ENCODE data around the gene HPCA.
A peak's percentile ranks its signal among the peaks of the same experiment; 100 is the strongest.

HPCA gene

GRCh38 chr1:32871364-32872191, 14.7 kb upstream of the HPCA start:
- DNase-seq: peak in 1 of 2 experiments; percentile 26

GRCh38 chr1:32872192-32872460, 14.2 kb upstream of the HPCA start:
- DNase-seq: peak in 1 of 2 experiments; percentile 22

- peak in 1 of 2 experiments; percentile 11 for DNase-seq
These were observed 12.8 kb upstream of the HPCA start for GRCh38 chr1:32873484-32873883.

DNA sequence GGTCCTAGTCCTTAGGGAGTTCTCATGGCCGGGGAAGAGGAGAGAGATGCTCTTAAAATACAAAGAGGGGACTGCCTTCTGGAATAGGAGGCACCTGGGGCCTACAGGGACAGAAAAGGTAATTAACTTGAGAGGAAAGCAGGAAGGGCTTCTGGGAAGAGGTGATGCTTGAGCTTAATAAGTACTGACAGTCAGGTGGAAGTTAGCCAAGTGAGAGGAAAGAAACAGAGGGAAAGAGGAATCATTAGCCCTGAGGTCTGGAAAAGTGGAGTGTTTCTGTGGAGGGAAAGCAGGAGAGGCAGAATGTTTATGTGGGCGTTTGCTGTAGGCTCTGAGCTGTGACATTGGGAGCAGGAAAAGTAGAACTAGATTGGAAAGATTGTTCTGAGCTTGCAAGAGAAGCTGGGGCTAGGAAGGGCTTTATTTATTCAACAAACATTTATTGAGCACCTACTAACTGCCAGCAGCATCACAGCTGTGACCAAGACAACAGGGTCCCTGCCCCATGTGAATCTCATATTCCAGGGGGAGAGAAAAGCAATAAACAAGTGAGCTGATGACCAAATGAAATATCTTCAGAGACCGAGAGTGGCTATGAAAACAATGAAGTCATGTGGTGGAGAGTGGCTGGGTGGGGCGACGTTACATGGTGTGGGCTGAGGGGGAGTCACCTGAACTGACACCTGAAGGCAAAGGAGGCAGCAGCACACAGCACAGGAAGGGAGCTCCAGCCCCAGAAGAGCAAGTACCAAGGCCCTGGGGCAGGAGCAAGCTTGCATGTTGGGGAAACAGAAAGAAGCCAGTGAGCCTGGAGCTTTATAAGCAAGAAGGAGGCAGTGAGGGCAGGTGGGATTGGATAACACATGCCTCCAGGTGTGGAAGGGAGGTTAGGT, 11.2 kb upstream of the HPCA start:
- DNase-seq: no peak

- DNase-seq: peak; percentile 81 to 84
These were observed 9.7 kb upstream of the HPCA start for GRCh38 chr1:32876341-32877210.

- DNase-seq: no peak
These were observed 8.8 kb upstream of the HPCA start for GRCh38 chr1:32877211-32878110.

GRCh38 chr1:32878183-32878582, 8.1 kb upstream of the HPCA start:
- no peak for DNase-seq

DNA sequence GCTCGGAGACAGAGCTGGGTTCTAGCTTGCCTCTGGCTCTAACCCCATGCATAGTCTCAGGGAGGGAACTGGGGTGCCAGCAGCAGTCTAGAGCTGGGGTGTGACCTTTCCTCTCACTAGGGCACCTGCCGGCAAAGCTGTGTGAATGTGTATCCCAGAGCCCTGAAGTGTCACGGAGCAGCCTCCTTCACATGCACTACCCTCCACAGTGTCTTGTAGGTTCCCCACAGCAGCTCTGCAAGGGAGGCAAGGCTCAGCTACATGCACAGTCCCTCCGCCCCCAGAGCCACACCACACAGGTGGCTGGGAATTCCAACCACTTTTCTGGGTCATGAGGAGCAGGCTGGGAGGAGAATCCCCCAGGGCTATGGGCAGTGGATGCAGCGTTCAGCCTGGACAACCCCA, 7.7 kb upstream of the HPCA start:
- DNase-seq: no peak

- DNase-seq: no peak
These were observed 5.0 kb upstream of the HPCA start for GRCh38 chr1:32881291-32881690.

DNA sequence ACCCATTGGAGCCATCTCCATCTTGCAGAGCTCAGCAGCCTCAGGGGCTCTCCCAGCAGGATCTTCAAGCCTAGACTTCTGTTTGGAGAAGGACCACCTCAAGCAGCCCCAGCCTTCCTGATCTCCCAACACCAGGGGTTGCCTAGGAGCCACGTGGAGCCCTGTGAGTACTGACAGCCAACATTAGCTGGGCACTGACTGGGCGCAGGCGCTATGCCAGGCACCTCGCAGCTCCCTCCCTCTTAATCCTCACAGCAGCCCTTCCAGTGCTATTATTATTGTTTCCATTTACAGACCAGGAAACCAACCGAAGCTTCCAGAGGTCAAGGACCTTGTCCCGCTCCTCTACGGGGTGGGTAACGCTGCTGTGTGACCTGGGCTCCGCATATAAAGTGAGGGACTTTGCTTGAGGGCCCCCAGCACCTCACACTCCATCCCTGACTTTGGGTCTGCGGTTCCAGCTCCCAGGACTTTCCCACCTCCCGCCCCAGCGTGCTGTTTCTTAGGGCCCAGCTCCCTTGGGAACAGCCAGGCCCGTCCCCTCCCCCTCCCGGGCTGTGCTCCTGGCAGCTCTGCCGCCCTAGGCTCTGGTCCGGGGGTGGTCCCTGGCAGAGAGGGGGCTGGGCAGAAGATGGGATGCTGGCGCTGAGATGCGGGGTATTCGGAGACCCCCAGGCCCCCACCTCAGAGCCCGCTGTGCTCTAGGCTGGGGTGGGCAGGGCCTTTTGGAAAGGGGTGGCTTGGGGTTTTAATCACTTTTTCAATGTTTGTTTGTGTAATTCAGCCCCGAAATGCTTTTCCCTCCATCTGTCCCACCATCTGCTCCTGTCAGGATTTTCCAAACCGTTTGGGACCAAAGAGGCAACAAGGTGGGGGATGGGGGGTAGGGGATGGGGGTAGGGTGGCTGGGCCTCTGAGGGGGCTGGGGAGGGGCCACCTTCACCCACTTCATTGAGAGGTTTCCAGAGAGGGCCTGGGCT, 4.1 kb upstream of the HPCA start:
- no peak for DNase-seq

DNA sequence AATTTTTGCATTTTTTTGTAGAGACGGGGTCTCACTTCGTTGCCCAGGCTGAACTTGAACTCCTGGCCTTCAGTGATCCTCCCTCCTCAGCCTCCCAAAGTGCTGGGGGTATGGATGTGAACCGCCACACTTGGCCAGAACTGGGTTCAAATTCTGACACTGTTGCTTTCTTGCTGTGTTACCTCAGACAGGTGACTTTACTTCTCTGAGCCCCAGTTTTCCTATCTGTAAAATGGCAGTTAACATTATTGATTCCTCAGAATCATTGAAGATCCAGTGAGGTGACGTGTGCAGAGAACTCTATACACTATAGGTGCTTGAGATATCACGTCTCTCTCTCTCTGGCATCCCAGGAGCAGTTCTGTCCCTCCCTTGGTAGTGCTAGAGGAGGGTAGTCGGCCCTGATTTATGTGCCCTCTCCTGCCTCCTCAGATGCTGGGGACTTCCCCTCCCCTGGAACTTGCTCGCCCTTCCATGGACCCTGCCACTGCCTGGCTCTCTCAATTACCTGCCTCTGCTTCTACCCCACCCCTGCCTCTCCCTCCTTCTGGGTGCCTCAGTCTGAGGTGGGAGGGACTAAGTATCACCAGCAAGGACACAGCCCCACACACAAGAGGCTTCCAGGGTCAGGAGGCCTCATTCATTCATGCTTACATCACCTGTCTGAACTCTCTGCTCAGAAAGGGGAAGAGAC, 2.8 kb upstream of the HPCA start:
- DNase-seq: no peak

- DNase-seq: no peak
These were observed 2.3 kb upstream of the HPCA start for GRCh38 chr1:32884032-32884372.

DNA sequence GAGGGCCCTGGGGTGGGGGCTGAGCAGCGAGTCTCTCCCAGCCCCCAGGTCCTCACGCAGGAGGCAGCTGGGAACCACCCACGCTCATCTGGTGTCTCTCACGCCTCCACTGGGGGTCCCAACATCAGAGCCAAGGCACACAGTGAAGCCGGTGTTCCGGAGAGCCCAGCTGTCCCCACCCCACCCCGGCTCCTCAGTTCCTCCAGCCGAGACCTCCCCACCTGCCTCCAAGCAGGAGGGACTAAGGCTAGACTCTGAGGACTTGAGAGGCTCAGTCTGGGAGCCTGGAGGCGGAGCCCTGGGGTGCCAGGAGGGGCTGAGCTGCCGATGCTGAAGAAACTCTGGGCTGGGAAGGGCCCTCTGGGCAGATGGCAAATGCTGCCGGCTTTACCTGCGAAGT, 1.6 kb upstream of the HPCA start:
- no peak for DNase-seq

- no peak for DNase-seq
These were observed 651 bp upstream of the HPCA start for GRCh38 chr1:32885676-32886003.

DNA sequence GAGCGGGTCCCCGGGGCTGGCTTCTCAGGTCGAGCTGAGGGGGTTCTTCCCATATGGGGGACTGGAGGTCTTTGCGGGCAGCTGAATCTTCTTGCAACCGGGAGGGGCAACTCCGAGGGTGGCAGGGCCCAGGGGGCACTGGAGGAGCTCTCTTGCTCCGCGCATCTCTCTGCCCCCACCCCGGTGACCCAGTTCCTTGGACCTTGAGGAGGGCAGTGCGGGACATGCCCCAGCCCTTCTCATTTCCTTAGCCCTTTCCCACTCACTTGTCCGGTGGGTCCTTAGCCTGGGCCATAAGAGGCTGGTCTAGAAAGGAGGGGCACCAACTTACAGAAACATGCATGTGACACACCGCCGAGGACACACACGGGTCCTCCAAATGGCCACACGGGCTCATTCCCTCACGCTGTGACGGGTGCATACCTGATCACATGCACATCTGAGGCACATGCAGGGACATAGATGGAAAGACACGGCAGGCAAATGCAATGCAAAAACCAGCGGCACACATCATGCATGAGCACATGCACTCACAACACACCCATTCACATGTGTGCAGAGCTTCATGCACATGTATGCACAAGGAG, 630 bp downstream of the HPCA start:
- DNase-seq: no peak

DNA sequence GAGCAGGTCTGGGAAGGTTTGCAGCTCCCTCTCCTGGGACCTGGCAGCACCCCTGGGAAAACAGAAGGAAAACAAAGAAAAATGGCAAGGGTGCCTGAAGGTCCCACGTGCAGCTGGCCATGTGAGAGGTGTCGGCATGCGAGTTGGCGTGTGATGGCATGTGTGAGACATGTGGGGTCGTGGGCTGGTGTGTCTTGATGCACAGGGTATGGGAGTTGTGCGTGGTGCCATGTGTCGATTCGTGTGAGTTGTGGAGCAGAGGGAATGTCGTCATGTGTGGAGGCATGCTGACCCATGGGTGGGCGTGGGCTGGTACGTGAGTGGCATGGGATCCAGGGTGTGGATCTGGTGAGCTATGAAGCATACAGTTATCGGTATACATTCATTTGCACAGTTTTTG, 1.3 kb downstream of the HPCA start:
- DNase-seq: no peak

- no peak for DNase-seq
These were observed 1.8 kb downstream of the HPCA start for GRCh38 chr1:32888134-32888533.

- no peak for DNase-seq
These were observed 2.6 kb downstream of the HPCA start for GRCh38 chr1:32888677-32889420.

DNA sequence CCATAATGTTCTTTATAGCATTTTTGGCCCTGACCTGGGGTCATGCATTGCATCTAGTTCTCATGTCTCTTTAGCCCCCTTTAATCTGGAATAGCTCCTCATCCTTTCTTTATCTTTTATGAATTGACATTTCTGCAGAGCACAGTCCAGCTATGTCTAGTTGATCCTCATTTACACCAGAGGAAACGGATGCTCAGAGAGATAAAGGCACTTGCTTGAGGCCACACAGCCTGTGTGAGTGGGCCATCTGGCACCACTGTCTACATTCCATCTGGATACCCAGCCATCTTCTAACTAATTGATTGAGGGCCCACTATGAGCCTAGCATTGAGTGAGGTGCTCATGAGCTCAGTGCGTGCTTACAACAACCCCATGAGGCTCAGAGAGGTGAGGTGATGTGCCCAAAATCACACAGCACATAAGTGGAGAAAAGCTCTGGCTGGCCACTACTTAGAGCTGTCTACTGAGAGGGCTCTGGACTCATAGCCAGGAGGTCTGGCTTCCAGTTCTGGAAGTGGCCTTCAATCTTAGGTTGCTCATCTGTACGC, 3.5 kb downstream of the HPCA start:
- no peak for DNase-seq
